ENCODE data around the gene MCFD2.

MCFD2 gene

DNA sequence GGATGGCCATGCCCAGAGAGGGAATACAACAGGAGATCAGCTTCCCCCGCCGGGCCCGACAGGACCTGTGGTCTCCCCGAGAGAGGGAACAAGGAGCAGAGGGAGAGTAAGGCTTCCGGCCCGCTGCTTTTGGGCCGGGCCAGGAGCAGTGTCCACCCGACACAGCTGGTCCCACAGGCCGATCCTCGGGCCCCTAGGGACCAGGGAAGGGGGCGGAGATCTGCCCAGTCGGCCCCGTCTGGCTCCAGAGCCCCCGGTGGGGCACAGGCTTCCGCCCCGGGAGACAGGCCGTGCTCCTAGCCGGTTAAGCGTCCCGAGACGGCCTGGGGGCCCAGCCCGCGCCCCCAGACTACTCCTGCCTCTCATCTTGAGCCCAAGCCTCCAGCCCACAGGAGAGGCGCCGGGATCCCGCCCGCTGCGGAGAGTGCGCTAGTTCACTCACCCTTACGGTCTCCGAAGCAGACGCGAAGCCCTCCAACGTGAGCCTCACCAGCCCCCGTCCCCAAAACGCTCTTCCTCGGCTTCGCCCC, at the start of gene MCFD2:
Gene MCFD2, minus strand, starts transcription at position 526 of the 530 bp plus-strand sequence. CDS start 6,635 bp downstream, outside the sequence.
- H3K36me3 Mint-ChIP-seq (ENCODE audit: low read depth), result peaks cover 52% of the 10 kb centered on the region
- DNase-seq, result no peak
- H3K27me3 Mint-ChIP-seq, result no peaks in the 10 kb centered on the region
- peak within 1 kb of the TSS; percentile 92 for H3K4me3 Mint-ChIP-seq
- no peaks in the 10 kb centered on the region for H3K9me3 Mint-ChIP-seq
- peak within 1 kb of the TSS; percentile 95 for H3K27ac Mint-ChIP-seq
- peaks cover 52% of the 10 kb centered on the region for H3K4me1 Mint-ChIP-seq (ENCODE audit: low read depth)

DNA sequence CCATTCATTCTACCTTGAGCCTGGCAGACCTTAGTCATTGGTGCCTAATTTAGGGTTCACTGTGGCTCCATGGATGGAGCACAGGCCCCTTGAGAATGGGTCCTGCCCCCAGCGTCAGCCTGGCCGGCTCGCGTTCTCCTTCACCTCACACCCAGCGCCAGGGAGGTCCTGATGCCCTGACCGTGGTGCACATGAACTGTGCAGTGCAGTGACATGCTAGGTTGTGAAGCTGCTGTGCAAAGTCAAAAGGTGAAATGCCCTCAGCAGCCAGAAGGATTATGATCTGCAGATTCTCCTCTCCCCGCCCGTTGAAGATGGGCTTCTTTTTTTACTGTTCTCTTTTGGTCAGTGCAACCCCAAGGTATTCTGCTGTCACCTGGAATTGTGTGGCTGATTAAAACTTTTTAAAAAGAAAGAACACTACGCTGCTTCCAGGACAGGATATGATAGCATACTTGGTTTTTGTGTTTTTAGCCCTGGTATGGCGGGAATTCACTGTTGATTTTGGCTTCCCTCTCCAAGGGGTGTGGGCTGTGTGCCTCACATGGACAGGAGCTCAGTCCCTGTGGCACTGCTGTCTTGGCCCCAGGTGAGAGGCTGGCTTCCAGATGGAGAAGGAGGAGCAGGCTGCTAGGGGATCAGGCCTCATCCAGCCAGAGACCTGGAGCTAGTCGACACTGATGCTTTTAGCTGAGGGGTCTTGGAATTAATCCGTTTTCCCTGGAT, 49.4 kb upstream of the MCFD2 start:
- no peaks in the 10 kb centered on the region for H3K27me3 Mint-ChIP-seq
- peak overlapping the region; percentile 33 for H3K27ac Mint-ChIP-seq
- DNase-seq, result no peak
- H3K4me3 Mint-ChIP-seq, result no peak overlapping the region
- no peaks in the 10 kb centered on the region for H3K9me3 Mint-ChIP-seq
- peaks cover 62% of the 10 kb centered on the region for H3K36me3 Mint-ChIP-seq (ENCODE audit: low read depth)
- H3K4me1 Mint-ChIP-seq (ENCODE audit: low read depth), result peaks cover 22% of the 10 kb centered on the region

DNA sequence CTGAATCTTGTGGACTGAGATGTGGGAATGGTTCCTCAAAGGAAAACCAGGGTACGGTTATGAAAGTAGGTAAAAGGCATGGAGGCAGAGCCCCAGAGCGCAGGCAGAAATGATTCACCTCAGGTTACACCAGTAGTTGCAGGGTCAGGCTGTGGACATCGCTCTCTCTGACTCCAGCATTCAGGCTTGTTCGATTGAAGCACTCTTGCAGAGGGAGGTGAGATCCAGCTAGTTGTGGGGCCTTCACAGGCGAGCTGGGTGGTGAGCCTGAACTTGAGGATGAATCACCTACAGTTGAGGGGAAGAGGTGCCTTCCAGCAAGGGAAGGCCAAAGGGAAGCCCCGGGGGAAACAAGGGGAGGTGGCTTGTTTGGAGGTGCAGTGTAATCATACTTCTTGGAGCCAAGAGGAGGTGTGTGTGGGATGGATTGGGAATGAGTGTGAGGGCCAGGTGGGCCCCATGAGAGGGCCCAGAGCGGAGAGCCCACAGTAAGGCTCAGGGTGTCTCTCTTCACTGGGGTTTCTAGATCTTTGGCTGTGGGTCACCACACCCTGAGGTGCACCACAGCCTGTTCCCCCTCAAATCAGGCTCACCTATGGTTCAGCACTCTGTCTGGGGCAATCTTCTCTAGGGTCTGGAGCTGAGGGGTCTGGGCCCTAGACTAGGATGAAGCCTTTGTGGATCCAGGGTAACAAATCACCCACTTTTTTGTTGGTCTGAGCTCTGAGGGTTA, 48.5 kb upstream of the MCFD2 start:
- H3K4me3 Mint-ChIP-seq, result no peak overlapping the region
- H3K27me3 Mint-ChIP-seq, result no peaks in the 10 kb centered on the region
- peaks cover 68% of the 10 kb centered on the region for H3K36me3 Mint-ChIP-seq (ENCODE audit: low read depth)
- H3K9me3 Mint-ChIP-seq, result no peaks in the 10 kb centered on the region
- H3K27ac Mint-ChIP-seq, result peak overlapping the region; percentile 83
- H3K4me1 Mint-ChIP-seq (ENCODE audit: low read depth), result peaks cover 20% of the 10 kb centered on the region
- DNase-seq, result no peak

DNA sequence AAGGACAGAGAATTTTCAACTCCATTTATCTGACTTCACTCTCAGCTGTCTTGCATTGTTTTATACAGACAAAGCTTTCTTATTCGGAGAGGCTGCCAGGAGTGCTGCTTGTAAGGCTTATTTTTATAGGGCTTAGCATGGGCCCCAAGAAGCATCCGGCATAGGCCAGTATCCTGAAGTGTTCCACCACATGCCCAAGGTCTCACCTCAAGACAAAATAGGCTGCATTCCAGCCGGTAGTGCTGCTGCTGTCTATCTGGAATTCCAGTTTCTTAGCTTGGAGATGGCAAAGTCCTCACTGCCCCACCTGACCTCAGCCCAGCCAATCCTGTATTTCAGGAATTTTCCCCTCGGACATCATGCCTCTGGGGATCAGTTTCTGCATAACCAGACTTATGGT, 47.6 kb upstream of the MCFD2 start:
- Mint-ChIP-seq H3K4me3 (no peak overlapping the region), H3K27me3 (no peaks in the 10 kb centered on the region), H3K27ac (peak overlapping the region; percentile 83), H3K4me1 (ENCODE audit: low read depth) (peaks cover 20% of the 10 kb centered on the region), H3K36me3 (ENCODE audit: low read depth) (peaks cover 74% of the 10 kb centered on the region), H3K9me3 (no peaks in the 10 kb centered on the region)
- no peak for DNase-seq

DNA sequence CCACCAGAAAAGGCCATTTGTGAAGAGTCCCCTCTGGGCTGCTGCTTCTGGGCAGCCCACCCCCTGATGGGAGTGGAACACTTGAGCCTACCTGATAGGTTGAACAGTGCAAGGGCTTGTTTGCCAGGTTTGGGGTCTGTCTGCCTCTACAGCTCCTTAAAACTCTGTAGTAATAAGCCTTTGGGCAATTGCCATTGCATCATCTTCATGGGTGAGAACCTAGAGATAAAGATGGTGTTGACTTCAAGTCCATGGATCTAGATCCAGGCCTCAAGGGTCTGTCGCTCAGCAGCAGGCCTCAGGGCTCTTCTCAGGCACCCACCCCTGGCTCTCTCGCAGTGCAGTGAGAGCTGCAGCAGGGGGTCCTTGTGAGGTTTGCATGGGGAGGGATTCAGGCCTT, 47.1 kb upstream of the MCFD2 start:
- Mint-ChIP-seq H3K4me1 (ENCODE audit: low read depth) (peaks cover 20% of the 10 kb centered on the region), H3K36me3 (ENCODE audit: low read depth) (peaks cover 75% of the 10 kb centered on the region), H3K4me3 (no peak overlapping the region), H3K9me3 (no peaks in the 10 kb centered on the region), H3K27me3 (no peaks in the 10 kb centered on the region), H3K27ac (no peak overlapping the region)
- DNase-seq, result no peak

DNA sequence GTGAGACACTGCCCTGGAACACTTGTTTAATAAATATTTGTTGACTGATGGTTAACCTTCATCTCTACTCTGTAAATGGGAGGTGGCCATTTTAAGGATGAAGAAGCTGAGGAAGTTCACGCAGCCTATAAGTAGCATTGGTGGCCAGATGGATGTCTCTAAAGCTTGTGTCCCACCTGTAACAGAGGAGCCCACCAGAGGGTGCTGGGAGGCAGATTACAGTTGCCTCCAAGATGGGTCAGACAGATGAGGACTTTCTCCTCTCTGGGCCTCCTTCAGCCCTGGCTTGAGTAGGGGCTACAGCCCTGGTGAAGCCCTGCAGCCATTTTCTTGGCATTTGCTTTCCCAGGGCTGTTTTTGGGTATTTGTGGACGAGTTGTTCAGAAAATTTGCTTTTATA, 45.0 kb upstream of the MCFD2 start:
- H3K4me3 Mint-ChIP-seq, result no peak overlapping the region
- peaks cover 15% of the 10 kb centered on the region for H3K4me1 Mint-ChIP-seq (ENCODE audit: low read depth)
- no peaks in the 10 kb centered on the region for H3K27me3 Mint-ChIP-seq
- no peaks in the 10 kb centered on the region for H3K9me3 Mint-ChIP-seq
- DNase-seq, result no peak
- H3K27ac Mint-ChIP-seq, result no peak overlapping the region
- H3K36me3 Mint-ChIP-seq (ENCODE audit: low read depth), result peaks cover 85% of the 10 kb centered on the region

DNA sequence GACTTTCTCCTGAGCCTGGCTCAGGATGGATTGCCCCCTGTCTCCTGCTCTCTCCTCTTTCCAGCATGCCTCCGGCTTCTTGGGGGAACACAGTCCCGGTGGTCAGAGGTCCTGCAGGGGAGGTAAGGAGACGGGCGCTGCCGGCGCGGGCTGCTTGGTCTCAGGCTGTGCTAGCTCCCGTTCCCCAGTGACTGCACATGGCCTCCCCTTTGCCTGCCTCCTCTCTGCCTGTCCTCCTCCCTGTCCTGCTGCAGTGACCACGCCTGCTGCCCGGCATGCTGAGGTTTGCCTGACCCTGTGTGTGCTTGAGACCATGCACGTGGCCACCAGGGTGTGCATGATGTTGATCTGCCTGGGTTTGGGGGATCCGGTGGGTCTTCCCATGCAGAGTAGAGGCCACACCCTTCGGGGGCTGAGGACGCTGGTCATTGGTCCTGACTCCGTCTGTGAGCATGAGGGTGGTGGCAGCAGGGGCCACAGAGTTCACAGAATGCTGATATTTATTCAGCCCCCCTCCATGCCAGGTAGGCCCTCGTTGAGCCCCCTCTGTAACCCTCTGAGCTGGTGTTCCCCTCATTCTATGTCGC, 42.9 kb upstream of the MCFD2 start:
- no peak for DNase-seq
- Mint-ChIP-seq H3K27me3 (no peaks in the 10 kb centered on the region), H3K4me3 (no peak overlapping the region), H3K36me3 (ENCODE audit: low read depth) (peaks cover 90% of the 10 kb centered on the region), H3K27ac (peak overlapping the region; percentile 15), H3K9me3 (no peaks in the 10 kb centered on the region), H3K4me1 (ENCODE audit: low read depth) (peaks cover 4% of the 10 kb centered on the region)

DNA sequence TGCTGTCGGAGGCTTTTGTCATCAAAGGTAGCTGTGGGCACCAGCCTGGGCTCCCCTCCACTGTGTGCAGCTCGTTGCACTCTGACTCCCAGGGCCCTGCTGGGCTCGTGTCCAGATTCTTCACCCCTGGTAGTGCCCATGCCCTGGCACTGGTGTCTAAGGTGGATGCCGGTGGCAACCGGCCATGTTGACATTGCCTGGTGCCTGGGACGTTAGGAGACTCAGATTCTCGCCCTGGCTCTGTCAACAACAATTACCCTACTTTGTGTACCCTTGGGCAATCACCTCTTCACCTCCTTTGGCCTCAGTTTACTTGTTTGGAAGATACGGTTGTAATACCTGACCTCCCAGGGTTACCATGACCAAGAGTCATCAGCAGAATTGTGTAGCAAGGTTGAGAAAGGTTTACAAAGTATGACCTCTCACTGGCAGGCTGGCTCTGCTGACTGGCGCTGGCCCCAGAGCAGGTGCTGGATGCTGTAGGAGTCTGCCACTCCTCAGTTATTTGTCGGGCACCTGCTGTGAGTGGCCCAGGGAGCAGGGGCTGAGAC, 41.5 kb upstream of the MCFD2 start:
- Mint-ChIP-seq H3K4me3 (no peak overlapping the region), H3K27me3 (no peaks in the 10 kb centered on the region), H3K4me1 (ENCODE audit: low read depth) (no peaks in the 10 kb centered on the region), H3K36me3 (ENCODE audit: low read depth) (peaks cover 92% of the 10 kb centered on the region), H3K9me3 (no peaks in the 10 kb centered on the region), H3K27ac (no peak overlapping the region)
- DNase-seq, result no peak

DNA sequence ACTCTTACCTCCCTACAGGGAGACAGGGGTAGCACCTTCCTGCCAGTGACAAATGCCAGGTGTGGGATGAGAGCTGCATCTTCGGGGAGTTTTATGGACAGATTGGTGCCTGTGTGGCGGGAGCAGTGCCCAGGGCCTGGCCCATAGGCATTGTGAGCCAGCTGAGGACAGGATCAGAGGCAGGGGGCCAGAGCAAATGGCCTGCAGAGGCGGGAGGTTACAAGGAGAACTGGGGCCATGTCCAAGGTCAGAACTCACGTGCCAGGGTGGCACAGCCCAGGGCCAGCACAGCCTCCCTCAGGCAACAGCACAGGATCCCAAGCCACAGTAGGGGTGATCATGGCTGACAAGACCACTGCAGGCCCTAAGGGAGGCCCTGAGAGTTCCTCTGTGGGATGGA, 40.2 kb upstream of the MCFD2 start:
- no peak for DNase-seq
- H3K4me1 Mint-ChIP-seq (ENCODE audit: low read depth), result peaks cover 2% of the 10 kb centered on the region
- no peaks in the 10 kb centered on the region for H3K9me3 Mint-ChIP-seq
- no peaks in the 10 kb centered on the region for H3K27me3 Mint-ChIP-seq
- peak overlapping the region; percentile 50 for H3K27ac Mint-ChIP-seq
- H3K4me3 Mint-ChIP-seq, result no peak overlapping the region
- peaks cover 95% of the 10 kb centered on the region for H3K36me3 Mint-ChIP-seq (ENCODE audit: low read depth)

DNA sequence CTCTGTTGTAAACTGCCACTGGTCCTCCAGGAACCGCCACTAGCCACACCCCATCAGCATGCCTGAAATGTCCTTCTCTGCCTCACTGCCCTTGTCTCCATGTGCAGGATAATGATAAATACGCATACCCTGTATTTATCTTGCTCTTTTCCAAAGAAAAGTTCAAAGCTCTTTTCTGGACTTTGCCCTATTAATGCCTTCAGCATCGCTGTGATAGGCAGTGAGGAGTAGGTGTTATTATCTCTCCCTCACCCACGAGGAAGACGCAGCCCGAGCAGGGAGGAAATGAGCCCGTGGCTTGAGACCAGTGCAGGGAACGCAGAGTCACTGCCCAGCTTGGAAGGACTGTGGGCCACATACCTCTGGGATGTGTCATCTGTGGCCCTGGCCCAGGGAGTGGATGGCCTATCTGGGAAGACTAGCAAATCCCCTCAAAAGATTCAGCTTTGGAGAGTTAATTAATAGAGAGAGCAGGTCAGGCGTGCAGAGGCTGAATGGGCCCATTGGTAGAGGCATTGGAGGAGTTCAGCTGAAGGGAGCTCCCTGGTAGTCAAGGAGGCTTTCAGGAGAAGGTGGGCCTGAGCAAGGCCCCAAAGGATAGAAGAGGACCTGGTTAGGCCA, 39.5 kb upstream of the MCFD2 start:
- peaks cover 6% of the 10 kb centered on the region for H3K4me1 Mint-ChIP-seq (ENCODE audit: low read depth)
- H3K9me3 Mint-ChIP-seq, result no peaks in the 10 kb centered on the region
- H3K36me3 Mint-ChIP-seq (ENCODE audit: low read depth), result peaks cover 94% of the 10 kb centered on the region
- peak overlapping the region; percentile 50 for H3K27ac Mint-ChIP-seq
- H3K4me3 Mint-ChIP-seq, result no peak overlapping the region
- no peaks in the 10 kb centered on the region for H3K27me3 Mint-ChIP-seq
- no peak for DNase-seq

DNA sequence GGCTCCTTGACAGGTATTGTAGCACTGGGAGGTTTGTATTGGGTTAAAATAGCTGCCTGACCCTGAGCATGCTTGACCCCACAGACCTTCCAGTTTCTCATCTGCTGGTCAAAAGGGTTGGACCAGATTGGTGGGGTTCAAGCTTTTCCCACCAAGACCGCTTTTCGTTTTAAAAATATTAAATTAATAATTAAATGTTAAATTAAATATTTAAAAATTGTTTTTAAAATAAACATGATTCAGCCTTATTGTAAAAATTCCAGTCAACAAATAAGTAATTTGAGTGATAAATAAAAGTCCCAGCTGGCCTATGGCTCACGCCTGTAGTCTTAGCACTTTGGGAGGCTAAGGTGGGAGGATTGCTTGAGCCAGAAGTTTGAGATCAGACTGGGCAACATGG, 36.6 kb upstream of the MCFD2 start:
- H3K27ac Mint-ChIP-seq, result no peak overlapping the region
- peaks cover 21% of the 10 kb centered on the region for H3K4me1 Mint-ChIP-seq (ENCODE audit: low read depth)
- H3K4me3 Mint-ChIP-seq, result no peak overlapping the region
- H3K27me3 Mint-ChIP-seq, result no peaks in the 10 kb centered on the region
- no peak for DNase-seq
- peaks cover 88% of the 10 kb centered on the region for H3K36me3 Mint-ChIP-seq (ENCODE audit: low read depth)
- H3K9me3 Mint-ChIP-seq, result no peaks in the 10 kb centered on the region

DNA sequence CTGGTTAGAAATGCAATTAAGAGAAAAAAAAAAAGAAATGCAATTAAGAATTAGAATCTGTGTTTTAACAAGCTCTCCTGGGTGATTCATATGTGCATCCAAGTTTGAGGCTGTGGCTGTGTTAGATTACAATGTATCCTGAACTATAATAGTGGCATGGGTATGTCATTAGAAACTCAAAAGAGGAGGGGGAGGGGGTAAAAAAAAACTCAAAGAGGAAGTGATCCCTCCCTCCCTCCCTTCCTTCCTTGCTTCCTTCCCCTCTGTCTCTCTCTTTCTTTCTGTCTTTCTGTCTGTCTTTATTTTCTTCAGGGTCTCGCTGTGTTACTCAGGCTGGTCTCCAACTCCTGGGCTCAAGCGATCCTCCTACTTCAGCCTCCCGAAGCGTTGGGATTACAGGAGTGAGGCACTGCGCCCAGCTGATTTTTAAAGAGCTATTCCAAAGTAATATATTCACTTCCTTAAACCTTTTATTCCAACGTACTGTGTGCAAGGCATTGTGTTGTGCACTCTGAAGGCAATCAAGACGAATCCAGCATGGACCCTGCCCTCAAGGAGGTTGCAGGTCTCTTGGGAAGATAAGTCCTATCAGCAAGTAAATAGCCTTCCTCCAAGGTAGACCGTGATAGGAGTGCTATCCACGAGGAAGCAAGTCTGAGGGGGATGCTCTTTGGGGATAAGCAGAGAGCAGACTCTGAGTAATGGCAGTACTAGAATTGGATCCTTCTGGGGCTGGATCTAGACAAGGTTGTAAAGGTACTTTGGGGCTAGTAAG, 35.9 kb upstream of the MCFD2 start:
- no peak for DNase-seq
- H3K4me1 Mint-ChIP-seq (ENCODE audit: low read depth), result peaks cover 25% of the 10 kb centered on the region
- no peaks in the 10 kb centered on the region for H3K27me3 Mint-ChIP-seq
- no peak overlapping the region for H3K27ac Mint-ChIP-seq
- H3K9me3 Mint-ChIP-seq, result no peaks in the 10 kb centered on the region
- H3K4me3 Mint-ChIP-seq, result no peak overlapping the region
- peaks cover 88% of the 10 kb centered on the region for H3K36me3 Mint-ChIP-seq (ENCODE audit: low read depth)

DNA sequence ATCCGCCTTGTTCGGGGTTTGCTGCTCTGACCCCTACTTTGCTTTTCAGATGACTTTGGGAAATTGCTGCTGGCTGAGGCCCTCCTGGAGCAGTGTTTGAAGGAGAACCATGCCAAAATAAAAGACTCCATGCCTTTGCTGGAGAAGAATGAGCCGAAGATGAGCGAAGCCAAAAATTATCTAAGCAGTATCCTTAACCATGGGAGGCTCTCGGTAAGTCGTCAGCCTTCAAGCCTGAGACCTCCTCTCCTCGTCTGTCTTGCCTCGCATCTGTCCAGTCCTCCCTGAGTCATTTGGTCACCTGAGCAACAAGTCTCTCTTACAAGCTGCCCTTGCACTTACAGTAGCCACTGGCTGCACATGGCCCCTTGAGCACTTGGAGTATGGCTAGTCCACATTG, 34.7 kb upstream of the MCFD2 start:
- Mint-ChIP-seq H3K4me3 (no peak overlapping the region), H3K4me1 (ENCODE audit: low read depth) (peaks cover 35% of the 10 kb centered on the region), H3K36me3 (ENCODE audit: low read depth) (peaks cover 87% of the 10 kb centered on the region), H3K27me3 (no peaks in the 10 kb centered on the region), H3K9me3 (no peaks in the 10 kb centered on the region), H3K27ac (peak overlapping the region; percentile 37)
- no peak for DNase-seq

DNA sequence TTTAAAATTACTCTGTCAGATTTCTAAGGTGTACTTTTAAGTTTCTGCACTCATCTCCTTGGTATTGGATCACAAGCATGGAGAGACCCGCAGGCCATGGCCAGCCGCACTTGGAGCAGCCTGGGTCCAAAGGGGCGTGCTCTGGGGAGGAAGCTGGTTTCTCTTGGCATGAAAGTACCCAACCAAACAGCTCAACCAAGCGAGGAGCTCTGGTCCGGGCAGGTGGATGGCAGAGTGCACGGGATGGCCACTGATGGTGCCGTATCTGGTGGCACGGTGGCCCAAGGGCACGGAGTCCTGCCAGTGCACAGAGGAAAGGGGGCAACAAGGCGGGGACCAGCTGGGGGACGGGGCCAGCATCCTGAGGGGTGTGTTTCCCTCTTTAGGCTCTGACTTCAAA, 32.2 kb upstream of the MCFD2 start:
- DNase-seq, result no peak
- H3K27me3 Mint-ChIP-seq, result no peaks in the 10 kb centered on the region
- peaks cover 55% of the 10 kb centered on the region for H3K4me1 Mint-ChIP-seq (ENCODE audit: low read depth)
- H3K27ac Mint-ChIP-seq, result no peak overlapping the region
- peaks cover 80% of the 10 kb centered on the region for H3K36me3 Mint-ChIP-seq (ENCODE audit: low read depth)
- H3K9me3 Mint-ChIP-seq, result no peaks in the 10 kb centered on the region
- H3K4me3 Mint-ChIP-seq, result no peak overlapping the region

Data from activated T-cell treated with anti-CD3 and anti-CD28 coated beads, Interleukin-2, amount 50 U/mL, for 24 hours (primary cell).